Measurements from ENCODE around the gene LRP1. TPM values are rescaled to one million over a fixed set of nuclear protein-coding genes. Genes with fewer than 3 reads are reported as not detected.

Gene LRP1
- polyA plus RNA-seq, 1 donor (not counting 4 experiments of a cell fraction or from before 2014, with no cell fraction given): 4.9 TPM

DNA sequence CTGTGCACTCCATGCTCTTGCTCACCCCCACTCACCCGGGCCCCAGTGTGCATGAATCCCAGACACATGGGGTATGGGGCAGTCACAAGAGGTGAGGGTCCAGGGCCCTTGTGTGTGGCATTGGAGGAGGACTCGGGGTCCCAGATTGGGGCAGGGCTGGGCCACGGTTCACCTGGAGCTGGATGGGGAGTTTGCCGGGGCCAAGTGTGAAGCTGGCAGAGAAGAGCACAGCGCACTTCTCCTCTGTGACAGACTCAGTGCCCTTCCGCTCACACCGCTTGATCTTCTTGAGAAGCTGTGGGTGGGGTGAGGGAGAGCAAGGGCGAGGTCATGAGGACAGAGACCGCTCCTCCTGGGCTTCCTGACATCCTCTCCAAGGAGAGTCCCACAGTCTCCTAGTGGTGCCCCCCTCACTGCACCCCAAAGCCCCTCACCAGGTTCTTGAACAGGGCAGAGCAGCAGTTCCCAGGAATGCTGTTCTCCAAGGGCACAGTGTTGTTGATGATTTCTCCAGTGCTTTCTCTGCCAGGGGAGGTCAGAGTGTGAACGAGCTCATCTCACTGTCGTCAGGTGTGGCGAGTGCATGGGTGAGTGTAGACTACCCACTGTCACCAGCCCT, 23.9 kb upstream of the LRP1 start:
- Histone ChIP-seq H3K36me3 (ENCODE audit: control insufficient read depth in 2 of 2, extremely low read depth in 1 of 2, insufficient read depth in 2 of 2, low read length in 2 of 2) (peaks cover 33 to 49% of the 10 kb centered on the region in 2 experiments), H3K27ac (ENCODE audit: control insufficient read depth, insufficient read depth, low read length) (no peak overlapping the region), H4K20me1 (ENCODE audit: control insufficient read depth, extremely low read depth, insufficient read depth, low read length) (no peaks in the 10 kb centered on the region), H3K9ac (ENCODE audit: control insufficient read depth, extremely low read depth, insufficient read depth, low read length) (no peak overlapping the region), H3K79me2 (ENCODE audit: control insufficient read depth, insufficient read depth, low read length) (peaks cover 6% of the 10 kb centered on the region), H2AFZ (ENCODE audit: control insufficient read depth, low read length) (no peak overlapping the region), H3K4me3 (ENCODE audit: control insufficient read depth in 2 of 3, extremely low read depth in 1 of 3, insufficient read depth in 2 of 3, low read depth in 1 of 3, low read length in 3 of 3) (no peak overlapping the region), H3K4me2 (ENCODE audit: control insufficient read depth, extremely low read depth, insufficient read depth, low read depth, low read length) (no peak overlapping the region), H3K4me1 (ENCODE audit: control insufficient read depth, extremely low read depth, insufficient read depth, low read length) (peaks cover 2% of the 10 kb centered on the region), H3K27me3 (ENCODE audit: control insufficient read depth, extremely low read depth, insufficient read depth, low read length) (no peaks in the 10 kb centered on the region), H3K9me1 (ENCODE audit: control insufficient read depth, extremely low read depth, insufficient read depth, low read length) (peaks cover 4% of the 10 kb centered on the region), H3K9me3 (ENCODE audit: control insufficient read depth, low read depth, low read length) (no peaks in the 10 kb centered on the region)
- FAIRE-seq (no peak), DNase-seq (ENCODE audit: low read depth, low spot score) (no peak)
- TF ChIP-seq EZH2 (IDR thresholded peaks at IDR 0.05; ENCODE audit: low read length): no peak
- TF ChIP-seq, protein P1, sequence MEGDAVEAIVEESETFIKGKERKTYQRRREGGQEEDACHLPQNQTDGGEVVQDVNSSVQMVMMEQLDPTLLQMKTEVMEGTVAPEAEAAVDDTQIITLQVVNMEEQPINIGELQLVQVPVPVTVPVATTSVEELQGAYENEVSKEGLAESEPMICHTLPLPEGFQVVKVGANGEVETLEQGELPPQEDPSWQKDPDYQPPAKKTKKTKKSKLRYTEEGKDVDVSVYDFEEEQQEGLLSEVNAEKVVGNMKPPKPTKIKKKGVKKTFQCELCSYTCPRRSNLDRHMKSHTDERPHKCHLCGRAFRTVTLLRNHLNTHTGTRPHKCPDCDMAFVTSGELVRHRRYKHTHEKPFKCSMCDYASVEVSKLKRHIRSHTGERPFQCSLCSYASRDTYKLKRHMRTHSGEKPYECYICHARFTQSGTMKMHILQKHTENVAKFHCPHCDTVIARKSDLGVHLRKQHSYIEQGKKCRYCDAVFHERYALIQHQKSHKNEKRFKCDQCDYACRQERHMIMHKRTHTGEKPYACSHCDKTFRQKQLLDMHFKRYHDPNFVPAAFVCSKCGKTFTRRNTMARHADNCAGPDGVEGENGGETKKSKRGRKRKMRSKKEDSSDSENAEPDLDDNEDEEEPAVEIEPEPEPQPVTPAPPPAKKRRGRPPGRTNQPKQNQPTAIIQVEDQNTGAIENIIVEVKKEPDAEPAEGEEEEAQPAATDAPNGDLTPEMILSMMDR (optimal IDR thresholded peaks at IDR 0.05 in 1 of 3, IDR thresholded peaks at IDR 0.05 in 1 of 3, conservative IDR thresholded peaks at IDR 0.05 in 1 of 3; ENCODE audit: extremely low read depth in 1 of 3, insufficient read depth in 2 of 3, low read length in 3 of 3): no peak
- dilution Hi-C loops (cut with MboI; ENCODE audit: extremely low pct_ligation_motif_present, low sequenced_read_pairs): no loop called here

GRCh38 chr12:57105011-57105753, 23.1 kb upstream of the LRP1 start:
- H3K9me1 ChIP-seq (ENCODE audit: control insufficient read depth, extremely low read depth, insufficient read depth, low read length): no peaks in the 10 kb centered on the region
- H3K27ac ChIP-seq (ENCODE audit: control insufficient read depth, insufficient read depth, low read length): no peak overlapping the region
- no peaks in the 10 kb centered on the region for H3K27me3 ChIP-seq (ENCODE audit: control insufficient read depth, extremely low read depth, insufficient read depth, low read length)
- peaks cover 30 to 43% of the 10 kb centered on the region in 2 experiments for H3K36me3 ChIP-seq (ENCODE audit: control insufficient read depth in 2 of 2, extremely low read depth in 1 of 2, insufficient read depth in 2 of 2, low read length in 2 of 2)
- no peak for FAIRE-seq
- no peak overlapping the region for H3K4me3 ChIP-seq (ENCODE audit: control insufficient read depth in 2 of 3, extremely low read depth in 1 of 3, insufficient read depth in 2 of 3, low read depth in 1 of 3, low read length in 3 of 3)
- H3K4me1 ChIP-seq (ENCODE audit: control insufficient read depth, extremely low read depth, insufficient read depth, low read length): peaks cover 9% of the 10 kb centered on the region
- peaks cover 3% of the 10 kb centered on the region for H4K20me1 ChIP-seq (ENCODE audit: control insufficient read depth, extremely low read depth, insufficient read depth, low read length)
- dilution Hi-C loops (cut with MboI; ENCODE audit: extremely low pct_ligation_motif_present, low sequenced_read_pairs): no loop called here
- peaks cover 13% of the 10 kb centered on the region for H3K79me2 ChIP-seq (ENCODE audit: control insufficient read depth, insufficient read depth, low read length)
- TF ChIP-seq EZH2 (IDR thresholded peaks at IDR 0.05; ENCODE audit: low read length): no peak
- TF ChIP-seq, protein P1 (optimal IDR thresholded peaks at IDR 0.05 in 1 of 3, IDR thresholded peaks at IDR 0.05 in 1 of 3, conservative IDR thresholded peaks at IDR 0.05 in 1 of 3; ENCODE audit: extremely low read depth in 1 of 3, insufficient read depth in 2 of 3, low read length in 3 of 3): no peak
- no peak overlapping the region for H2AFZ ChIP-seq (ENCODE audit: control insufficient read depth, low read length)
- H3K4me2 ChIP-seq (ENCODE audit: control insufficient read depth, extremely low read depth, insufficient read depth, low read depth, low read length): no peak overlapping the region
- no peak overlapping the region for H3K9ac ChIP-seq (ENCODE audit: control insufficient read depth, extremely low read depth, insufficient read depth, low read length)
- DNase-seq (ENCODE audit: low read depth, low spot score): no peak
- H3K9me3 ChIP-seq (ENCODE audit: control insufficient read depth, low read depth, low read length): no peaks in the 10 kb centered on the region
